Dendritic cell treated with granulocyte-macrophage colony-stimulating factor and Interleukin-4, amounts not matched to agents 40 ng/mL and 50 ng/mL, for 4 days (primary cell): ENCODE data around the gene FGGY.

Experiments used
- H3K27ac Mint-ChIP-seq: one replicate; pipeline ENCODE4 v1.8.0; 2022; ENCODE audit warnings: mild to moderate bottlenecking, mixed read lengths
- H3K27me3 Mint-ChIP-seq: one replicate; pipeline ENCODE4 v1.8.0; 2022; ENCODE audit warnings: mild to moderate bottlenecking, mixed read lengths
- H3K36me3 Mint-ChIP-seq: one replicate; pipeline ENCODE4 v1.8.0; 2022; ENCODE audit warnings: low read depth, mixed read lengths
- H3K4me1 Mint-ChIP-seq: one replicate; pipeline ENCODE4 v1.8.0; 2022; ENCODE audit warnings: low read depth, mixed read lengths
- H3K4me3 Mint-ChIP-seq: one replicate; pipeline ENCODE4 v1.8.0; 2022; ENCODE audit warnings: mild to moderate bottlenecking, moderate library complexity, mixed read lengths
- H3K9me3 Mint-ChIP-seq: one replicate; pipeline ENCODE4 v1.8.0; 2022; ENCODE audit warnings: mixed read lengths
- intact Hi-C: fragments of 100-400 bp; cut with micrococcal nuclease; formaldehyde crosslinking; loops from one replicate; pipeline ENCODE4 v1.15.0; 2022

Gene FGGY

DNA sequence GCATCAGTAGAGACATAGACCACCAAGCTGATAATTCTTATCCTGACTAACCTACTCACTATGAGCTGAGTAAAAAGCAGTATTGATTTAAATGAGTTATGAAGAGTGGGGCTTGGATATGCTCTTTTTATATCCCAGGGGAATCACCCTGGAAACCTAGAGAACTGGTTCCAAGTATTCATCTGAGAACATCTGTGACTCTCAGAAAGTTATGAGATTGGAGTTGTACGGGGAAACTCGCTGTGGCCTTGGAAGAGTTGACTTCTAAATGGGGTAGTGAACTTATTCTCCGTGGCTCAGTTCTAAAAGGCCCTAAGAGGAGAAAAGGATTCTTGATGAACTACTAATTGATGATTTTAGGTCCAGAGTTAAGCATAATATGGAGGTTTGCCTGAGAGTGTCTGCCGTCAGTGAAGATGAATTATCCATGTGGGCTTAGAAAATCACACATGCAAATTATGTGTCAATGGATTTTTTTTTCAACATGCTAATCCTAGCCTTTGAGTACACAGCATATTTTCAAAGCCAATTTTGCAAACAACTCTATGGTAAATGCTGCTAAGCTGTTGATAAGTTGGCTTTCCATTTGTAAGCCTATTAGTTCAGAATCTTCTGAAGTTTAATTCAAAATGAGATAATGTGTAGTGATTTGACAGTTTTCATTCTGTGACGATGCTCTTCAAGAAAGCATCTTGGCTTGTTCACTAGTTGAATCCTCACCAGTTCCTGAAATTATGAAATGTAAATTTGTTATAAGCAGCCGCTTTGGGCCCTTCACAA lies 122.7 kb downstream of the FGGY start:
- intact Hi-C loops: no loop called here
- Mint-ChIP-seq H3K4me3 (no peak overlapping the region), H3K27ac (no peak overlapping the region), H3K9me3 (no peaks in the 10 kb centered on the region), H3K27me3 (no peaks in the 10 kb centered on the region), H3K4me1 (no peaks in the 10 kb centered on the region), H3K36me3 (no peaks in the 10 kb centered on the region)

DNA sequence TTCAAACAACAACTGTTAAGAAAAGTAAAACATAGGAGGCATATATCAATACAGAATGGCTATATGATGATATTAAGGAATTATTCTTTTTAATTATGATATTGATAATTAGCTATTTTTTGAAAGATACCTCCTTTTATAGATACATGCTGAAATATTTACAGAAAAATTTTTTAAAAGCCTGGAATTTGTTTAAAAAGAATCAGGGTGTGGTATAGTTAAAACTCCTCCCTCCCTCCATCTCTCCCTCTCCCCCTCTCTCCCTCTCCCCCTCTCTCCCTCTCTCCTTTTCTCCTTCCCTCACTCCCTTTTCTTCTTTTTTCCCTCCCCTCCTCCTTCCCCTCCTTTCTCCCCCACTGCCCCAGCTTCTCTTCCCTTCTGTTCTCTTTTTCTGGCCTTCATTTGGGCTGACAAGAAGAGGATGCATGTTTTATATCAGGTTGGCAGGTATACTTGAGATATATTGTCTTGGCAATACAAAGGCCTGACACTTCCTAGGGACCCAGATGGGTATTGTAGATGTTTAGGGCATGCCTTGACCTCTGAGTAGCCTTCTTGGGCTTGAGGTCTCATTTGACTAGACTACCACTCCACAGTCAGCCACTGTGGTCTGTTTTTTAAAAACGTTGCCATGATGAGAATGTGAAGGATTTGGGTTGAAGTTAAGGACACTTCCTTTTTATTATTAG lies 124.5 kb downstream of the FGGY start:
- Mint-ChIP-seq H3K4me3 (no peak overlapping the region), H3K4me1 (no peaks in the 10 kb centered on the region), H3K9me3 (no peaks in the 10 kb centered on the region), H3K27me3 (no peaks in the 10 kb centered on the region), H3K27ac (no peak overlapping the region), H3K36me3 (no peaks in the 10 kb centered on the region)
- intact Hi-C loops: no loop called here

DNA sequence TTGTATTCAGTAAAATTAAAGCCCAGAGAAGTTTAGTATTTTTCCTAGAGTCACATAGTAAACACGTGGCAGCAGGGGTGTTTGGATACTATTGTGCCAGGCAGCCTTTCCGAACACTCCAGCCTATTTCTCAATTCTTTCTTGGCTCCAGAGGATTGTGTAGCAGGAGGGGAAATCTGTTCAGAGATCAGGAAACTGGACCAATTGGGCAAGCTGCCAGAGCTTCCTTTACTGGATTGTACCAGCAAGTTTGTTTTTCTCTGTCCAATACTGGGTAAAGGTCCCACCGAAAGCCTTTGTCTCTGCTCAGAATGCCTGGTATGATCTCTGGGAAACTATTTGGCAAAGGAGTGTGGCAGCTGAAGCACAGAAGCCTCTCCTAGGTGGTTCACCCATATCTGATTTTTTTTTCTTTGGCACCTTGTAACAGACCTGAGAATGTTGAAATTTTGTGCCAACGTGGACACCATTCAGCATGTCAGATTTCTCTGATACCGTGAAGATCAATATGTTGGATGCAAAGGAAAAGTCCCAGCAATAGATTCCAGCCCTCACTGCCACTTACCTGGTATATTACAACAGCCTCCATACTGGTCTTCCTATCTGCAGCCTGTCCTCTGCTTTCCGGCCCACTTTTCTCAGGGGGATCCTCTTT lies 126.2 kb downstream of the FGGY start:
- H3K9me3 Mint-ChIP-seq: no peaks in the 10 kb centered on the region
- no peak overlapping the region for H3K4me3 Mint-ChIP-seq
- no peaks in the 10 kb centered on the region for H3K27me3 Mint-ChIP-seq
- no peaks in the 10 kb centered on the region for H3K36me3 Mint-ChIP-seq
- H3K27ac Mint-ChIP-seq: no peak overlapping the region
- intact Hi-C loops: no loop called here
- H3K4me1 Mint-ChIP-seq: no peaks in the 10 kb centered on the region

DNA sequence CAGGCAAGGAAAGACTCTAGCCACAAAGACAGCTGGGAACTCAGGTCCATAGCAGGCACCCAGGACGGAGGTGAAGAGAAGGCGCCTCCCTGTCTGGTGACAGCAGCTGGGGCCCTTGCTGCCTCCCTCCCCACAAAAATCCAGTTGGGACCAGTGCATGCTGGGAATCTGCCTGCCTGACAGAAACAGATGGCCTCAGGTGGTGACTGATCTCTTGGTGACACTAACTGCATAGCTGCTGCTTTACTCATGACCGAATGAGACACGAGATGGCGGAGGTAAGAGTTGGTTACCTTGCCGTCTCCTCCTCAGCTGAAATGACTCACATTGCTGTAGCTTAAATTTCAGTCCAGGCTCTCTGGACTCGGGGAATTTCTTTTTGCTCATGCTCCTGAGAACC lies 130.3 kb downstream of the FGGY start:
- intact Hi-C loops: no loop called here
- Mint-ChIP-seq H3K27ac (no peak overlapping the region), H3K4me3 (no peak overlapping the region), H3K4me1 (no peaks in the 10 kb centered on the region), H3K36me3 (no peaks in the 10 kb centered on the region), H3K9me3 (no peaks in the 10 kb centered on the region), H3K27me3 (no peaks in the 10 kb centered on the region)

DNA sequence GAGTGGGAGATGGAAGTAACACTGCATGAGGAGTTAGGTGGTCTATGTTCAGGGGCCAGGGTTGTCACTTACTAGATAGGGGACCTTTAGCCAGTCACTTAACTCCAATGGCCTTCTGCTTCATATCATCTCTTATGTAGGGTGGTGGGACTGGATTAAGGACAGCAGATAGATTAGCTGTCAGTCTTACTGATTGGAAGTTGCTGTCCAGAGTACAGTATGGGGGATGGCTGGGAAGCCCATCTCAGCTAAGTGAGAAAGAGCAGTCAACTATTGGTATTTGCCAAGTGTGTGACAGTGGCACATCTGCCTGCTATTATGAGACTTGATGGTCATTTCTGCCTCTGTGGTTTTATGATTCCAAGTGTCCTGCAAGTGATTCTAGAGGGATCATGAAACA lies 130.9 kb downstream of the FGGY start:
- intact Hi-C loops: no loop called here
- H3K4me1 Mint-ChIP-seq: no peaks in the 10 kb centered on the region
- H3K9me3 Mint-ChIP-seq: no peaks in the 10 kb centered on the region
- no peak overlapping the region for H3K27ac Mint-ChIP-seq
- no peaks in the 10 kb centered on the region for H3K27me3 Mint-ChIP-seq
- no peak overlapping the region for H3K4me3 Mint-ChIP-seq
- H3K36me3 Mint-ChIP-seq: no peaks in the 10 kb centered on the region

DNA sequence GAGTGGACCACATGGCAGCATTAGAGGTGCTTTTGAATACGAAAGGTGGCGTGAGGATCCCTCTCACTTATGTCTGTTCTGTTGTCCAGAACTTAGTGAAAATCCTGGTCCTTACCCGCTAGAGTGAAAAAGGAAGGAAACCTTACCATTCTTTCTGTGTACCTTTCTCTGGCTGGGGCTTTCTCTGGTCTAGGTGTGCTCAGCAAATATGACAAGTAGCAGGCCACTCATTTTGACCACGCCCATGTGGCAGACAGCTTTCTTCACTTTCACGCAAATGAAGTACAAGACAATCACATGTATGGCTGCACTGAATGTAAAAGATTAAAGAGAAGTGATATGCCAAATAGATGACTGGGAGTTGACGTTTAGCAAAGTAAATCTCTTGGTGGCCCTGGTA lies 131.9 kb downstream of the FGGY start:
- Mint-ChIP-seq H3K4me1 (no peaks in the 10 kb centered on the region), H3K4me3 (no peak overlapping the region), H3K27ac (no peak overlapping the region), H3K36me3 (no peaks in the 10 kb centered on the region), H3K9me3 (no peaks in the 10 kb centered on the region), H3K27me3 (no peaks in the 10 kb centered on the region)
- intact Hi-C loops: no loop called here

DNA sequence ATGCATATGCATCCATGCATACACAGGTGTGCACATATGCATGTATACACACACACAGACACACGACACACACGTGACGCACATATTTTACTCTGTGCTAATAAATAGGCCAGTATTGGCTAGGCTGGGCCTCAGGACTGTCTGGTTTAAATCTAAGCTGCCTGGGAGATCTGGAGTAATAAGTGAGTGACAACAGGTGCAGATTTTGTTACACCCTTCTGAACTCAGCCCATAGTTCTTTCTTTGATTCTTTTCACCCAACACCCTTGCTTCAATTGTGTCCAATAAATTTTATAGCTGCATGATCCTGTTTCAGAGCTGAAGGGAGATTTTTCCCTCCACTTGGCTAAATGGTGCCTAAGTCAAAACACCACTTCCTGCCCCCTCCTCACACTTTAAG lies 132.8 kb downstream of the FGGY start:
- H3K4me3 Mint-ChIP-seq: no peak overlapping the region
- no peak overlapping the region for H3K27ac Mint-ChIP-seq
- H3K27me3 Mint-ChIP-seq: no peaks in the 10 kb centered on the region
- no peaks in the 10 kb centered on the region for H3K4me1 Mint-ChIP-seq
- no peaks in the 10 kb centered on the region for H3K9me3 Mint-ChIP-seq
- no peaks in the 10 kb centered on the region for H3K36me3 Mint-ChIP-seq
- intact Hi-C loops: no loop called here

DNA sequence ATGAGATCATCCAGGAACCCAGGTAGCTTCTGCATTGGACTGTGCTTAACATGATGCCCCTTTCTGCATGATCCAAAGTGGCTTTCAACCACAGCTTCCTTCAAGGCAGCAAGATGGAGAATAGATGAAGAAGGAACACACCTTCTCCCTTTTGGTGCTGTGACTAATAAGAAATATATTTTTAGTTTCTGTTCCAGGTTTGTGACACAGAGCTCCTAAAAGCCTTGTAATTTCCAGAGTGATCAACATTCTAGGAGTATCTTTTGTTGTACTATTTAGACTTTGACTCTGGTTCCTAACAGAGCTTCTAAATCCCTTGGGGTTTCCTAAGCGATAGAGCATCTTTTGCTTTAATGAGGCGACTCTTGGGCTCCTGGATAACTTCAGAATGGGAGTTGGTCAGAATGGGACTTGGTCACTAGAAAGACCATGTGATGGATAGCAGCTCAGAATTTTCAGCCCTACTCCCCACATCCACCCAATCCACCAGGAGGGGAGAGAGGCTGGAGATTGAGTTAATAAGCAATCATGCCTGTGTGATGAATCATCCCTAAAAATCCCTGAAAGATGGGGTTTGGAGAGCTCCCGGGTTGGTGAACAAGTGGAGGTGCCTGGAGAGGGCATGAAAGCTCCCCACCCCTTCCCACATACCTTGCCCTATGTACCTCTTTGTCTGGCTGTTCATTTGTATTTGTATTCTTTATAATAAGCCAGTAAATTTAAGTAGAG lies 134.8 kb downstream of the FGGY start:
- Mint-ChIP-seq H3K4me1 (no peaks in the 10 kb centered on the region), H3K36me3 (no peaks in the 10 kb centered on the region), H3K4me3 (no peak overlapping the region), H3K9me3 (no peaks in the 10 kb centered on the region), H3K27me3 (no peaks in the 10 kb centered on the region), H3K27ac (no peak overlapping the region)
- intact Hi-C loops: no loop called here

DNA sequence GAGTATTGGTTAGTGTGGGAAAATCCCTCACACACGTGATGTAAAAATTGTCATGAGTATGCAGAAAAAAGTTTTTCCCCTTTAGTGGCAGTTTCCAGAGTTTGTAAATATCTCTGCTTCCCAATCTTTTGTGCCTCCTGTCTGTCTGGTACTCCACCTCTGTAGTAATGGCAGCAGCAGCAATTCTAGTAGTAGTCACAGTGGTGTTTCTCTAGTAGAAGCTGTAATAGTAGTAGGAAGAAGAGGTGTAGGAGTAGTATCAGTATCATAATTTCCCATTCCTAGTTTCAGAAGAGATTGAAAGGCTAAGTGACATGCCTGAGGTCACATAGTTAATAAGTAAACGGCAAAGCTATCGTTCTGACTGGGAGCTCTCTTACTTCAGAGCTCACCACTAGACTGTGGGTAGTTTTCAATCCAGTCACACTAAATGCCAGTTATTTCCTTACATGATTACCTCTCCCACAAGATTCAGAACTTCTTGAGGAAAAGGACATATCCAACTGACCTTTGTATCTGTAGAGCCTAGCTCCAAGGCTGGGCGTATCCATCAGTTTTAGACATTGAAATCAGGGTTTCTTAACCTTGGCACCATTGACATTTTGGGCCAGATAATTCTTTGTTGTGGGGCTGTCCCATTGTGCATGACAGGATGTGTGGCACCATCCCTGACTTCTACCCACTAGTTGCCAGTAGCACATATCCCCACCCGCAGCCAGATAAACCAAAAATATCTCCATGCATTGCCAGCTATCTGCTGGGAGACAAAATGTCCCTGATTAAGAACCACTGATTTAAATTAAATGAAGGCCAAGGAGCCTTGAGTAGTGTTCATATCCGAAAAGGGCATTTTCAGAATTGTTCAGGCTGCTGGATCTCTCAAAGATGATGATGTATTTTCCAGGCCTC lies 135.9 kb downstream of the FGGY start:
- Mint-ChIP-seq H3K4me1 (no peaks in the 10 kb centered on the region), H3K9me3 (no peaks in the 10 kb centered on the region), H3K36me3 (no peaks in the 10 kb centered on the region), H3K27me3 (no peaks in the 10 kb centered on the region), H3K27ac (no peak overlapping the region), H3K4me3 (no peak overlapping the region)
- intact Hi-C loops: no loop called here

DNA sequence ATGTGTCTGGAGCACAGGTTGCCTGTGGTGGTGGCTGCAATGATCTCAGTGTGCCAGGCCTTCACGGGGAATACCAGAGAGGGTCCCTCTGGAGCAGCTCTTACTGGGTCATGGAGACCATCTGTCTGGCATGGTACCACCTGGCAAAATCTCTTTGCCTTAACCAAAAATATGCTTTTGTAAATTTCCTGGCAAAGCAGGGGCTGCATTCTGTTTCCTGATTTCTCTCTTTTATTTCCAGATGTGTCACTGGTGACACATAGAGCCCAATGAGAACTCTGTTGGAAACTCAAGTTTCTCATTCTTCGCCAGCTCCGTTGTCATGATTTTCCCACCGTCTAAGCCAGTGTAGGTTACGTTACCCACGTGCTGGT lies 136.5 kb downstream of the FGGY start:
- H3K27ac Mint-ChIP-seq: no peak overlapping the region
- no peaks in the 10 kb centered on the region for H3K27me3 Mint-ChIP-seq
- H3K4me1 Mint-ChIP-seq: no peaks in the 10 kb centered on the region
- H3K4me3 Mint-ChIP-seq: no peak overlapping the region
- H3K9me3 Mint-ChIP-seq: no peaks in the 10 kb centered on the region
- H3K36me3 Mint-ChIP-seq: no peaks in the 10 kb centered on the region
- intact Hi-C loops: no loop called here

DNA sequence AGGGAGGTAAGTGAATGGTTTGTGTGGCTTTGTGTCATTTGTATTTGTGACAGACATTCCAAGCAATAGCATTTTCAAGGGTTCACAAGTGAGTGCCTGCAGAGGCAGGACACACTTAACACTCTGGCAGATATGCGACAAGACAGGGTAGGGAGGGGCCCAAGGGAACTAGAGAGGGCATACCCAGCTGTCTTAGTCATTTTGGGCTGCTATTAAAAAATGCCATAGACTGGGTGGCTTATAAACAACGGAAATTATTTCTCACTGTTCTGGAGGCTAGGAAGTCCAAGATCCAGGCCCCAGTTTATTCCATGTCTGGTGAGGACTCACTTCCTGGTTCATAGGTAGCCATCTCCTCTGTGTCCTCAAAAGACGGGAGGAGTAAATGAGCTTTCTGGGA lies 137.4 kb downstream of the FGGY start:
- H3K9me3 Mint-ChIP-seq: no peaks in the 10 kb centered on the region
- no peaks in the 10 kb centered on the region for H3K27me3 Mint-ChIP-seq
- intact Hi-C loops: no loop called here
- H3K27ac Mint-ChIP-seq: no peak overlapping the region
- H3K4me1 Mint-ChIP-seq: no peaks in the 10 kb centered on the region
- no peak overlapping the region for H3K4me3 Mint-ChIP-seq
- no peaks in the 10 kb centered on the region for H3K36me3 Mint-ChIP-seq

DNA sequence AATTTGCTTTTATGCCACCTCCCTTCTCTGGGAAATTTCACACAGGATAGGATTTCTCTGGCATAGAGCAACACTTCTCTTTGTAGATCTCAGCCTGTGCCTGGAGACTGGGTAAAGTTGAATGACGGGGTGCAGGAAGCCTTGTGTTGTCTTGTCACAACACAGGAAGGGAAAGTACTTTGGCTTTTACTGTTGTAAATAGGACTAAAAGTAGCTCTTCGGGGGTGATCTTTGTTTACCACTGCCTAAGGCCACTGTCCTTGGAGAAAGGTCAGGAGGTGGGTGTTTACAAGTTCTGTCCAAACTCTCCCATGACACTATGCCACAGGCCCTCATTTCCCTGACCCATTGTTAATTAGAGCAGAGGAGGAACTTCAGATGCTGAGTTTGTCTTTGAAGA lies 139.7 kb downstream of the FGGY start:
- H3K36me3 Mint-ChIP-seq: no peaks in the 10 kb centered on the region
- H3K27me3 Mint-ChIP-seq: no peaks in the 10 kb centered on the region
- no peaks in the 10 kb centered on the region for H3K9me3 Mint-ChIP-seq
- intact Hi-C loops: no loop called here
- H3K27ac Mint-ChIP-seq: no peak overlapping the region
- no peaks in the 10 kb centered on the region for H3K4me1 Mint-ChIP-seq
- H3K4me3 Mint-ChIP-seq: no peak overlapping the region

DNA sequence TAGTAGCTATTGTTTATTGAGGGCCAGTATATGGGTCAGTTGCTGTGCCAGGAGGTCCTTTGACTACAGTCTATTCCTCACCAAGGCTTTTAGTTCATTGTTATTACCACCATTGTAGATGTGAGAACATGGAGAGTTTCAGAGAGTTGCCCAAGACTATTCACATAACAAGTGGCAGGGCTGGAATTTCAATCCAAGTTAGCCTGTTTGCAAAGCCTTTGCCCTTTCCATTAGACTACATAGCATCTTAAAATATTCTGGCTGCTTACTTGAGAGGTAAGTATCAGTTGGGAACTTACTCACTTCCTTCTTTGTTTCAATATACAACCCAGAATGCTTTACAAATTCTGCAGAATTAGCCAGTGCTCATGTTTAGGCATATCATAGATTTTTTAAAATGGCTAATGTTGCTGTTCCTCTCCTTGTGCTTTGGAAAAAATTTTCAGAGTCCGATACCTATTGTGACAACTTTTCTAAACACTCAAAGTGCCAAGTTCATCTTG lies 141.2 kb downstream of the FGGY start:
- Mint-ChIP-seq H3K9me3 (no peaks in the 10 kb centered on the region), H3K4me1 (no peaks in the 10 kb centered on the region), H3K36me3 (no peaks in the 10 kb centered on the region), H3K4me3 (no peak overlapping the region), H3K27me3 (no peaks in the 10 kb centered on the region), H3K27ac (no peak overlapping the region)
- intact Hi-C loops: no loop called here
